SKM-1 treated with dmso at 0.1 percent for 144 hours (cell line): ENCODE measurements around the gene ANK3.

Experiments used
- DNase-seq: peaks from one replicate; lab custom pipeline; 2025; ENCODE audit not compliant: unreplicated experiment; lab: John Stamatoyannopoulos, UW

Gene ANK3

DNA sequence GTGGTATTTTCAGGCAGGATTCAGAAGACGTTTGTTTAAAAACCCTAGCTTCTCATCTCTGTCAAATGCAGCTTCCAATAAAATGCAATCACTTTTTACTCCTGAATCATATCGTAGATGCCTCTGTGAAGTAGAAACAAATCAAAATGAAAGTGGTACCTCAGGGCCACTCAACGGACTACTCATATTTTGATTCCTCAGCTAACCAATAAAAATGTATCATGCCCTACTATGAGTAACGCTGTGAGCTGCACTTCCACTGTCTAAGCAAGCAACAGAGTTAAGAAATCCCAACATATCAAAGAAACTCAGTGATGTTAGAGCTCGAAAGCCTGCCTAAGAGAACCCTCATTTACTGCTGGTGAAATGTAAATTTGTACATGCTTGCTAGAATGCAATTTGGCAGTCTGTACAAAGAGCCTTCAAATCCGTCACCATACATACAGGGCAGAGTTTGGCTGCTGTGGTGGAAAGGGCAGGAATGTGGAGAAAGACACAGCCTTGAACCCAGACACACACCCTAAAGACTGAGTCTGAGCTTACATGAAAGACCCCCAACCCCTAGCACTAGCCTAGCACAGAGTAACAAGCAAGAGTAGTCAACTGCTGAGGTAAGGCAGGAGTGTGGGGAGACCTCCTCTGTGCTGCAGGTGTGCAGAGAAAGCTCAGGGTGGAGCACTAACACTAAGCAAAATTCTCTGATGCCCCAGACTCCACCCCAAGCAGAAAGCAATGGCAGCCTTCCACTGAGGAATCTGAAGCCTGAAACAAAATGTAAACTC, 151.5 kb downstream of the ANK3 start:
- no peak for DNase-seq

DNA sequence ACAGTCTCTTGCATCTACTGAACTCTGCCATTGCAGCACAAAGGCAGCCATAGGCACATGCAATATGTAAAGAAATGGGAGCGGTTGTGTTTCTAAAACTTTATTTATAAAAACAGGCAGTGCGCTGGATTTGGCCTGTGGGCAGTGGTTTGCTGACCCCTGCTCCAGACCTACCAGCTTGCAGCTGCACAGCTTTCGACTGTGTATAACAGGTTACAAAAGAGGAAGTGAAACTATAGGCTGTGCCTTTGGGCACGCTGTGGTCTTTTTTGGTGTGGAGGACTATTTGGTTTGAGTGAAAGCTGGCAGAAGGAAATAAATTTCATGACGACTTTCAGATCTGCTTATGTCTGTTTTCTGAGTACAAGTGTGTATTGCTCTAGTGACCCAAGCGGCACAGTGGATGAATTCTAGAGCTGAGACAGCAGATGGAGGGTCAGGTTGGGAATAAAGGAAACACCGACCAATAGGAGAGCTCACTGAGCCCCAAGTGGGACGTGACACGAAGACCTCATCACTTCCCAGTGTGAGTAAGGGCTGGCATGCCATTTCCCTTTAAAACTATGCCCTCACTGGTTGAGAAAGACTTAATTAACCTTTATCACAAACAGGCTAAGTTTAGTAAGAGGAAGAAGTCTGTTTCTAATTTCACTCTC, 152.7 kb downstream of the ANK3 start:
- peak; percentile 95 for DNase-seq

DNA sequence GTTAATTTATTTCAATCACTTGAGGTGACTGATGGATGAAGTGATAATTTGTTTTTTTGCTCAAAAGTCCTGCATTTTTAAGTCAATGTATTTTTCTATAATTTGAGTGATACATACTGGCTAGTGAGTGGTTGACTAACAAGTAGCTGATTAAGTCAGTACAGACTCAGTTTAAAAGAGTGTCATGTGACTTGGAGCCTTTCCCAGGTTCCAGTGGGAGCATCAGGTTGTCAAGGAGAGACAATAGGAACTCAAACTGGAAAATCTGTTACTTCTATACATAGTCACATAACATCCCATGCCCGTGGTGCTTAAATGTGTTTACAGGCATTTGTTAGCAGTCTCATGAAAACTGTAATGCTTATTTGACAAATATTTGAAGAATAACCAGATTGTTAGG, 154.7 kb downstream of the ANK3 start:
- no peak for DNase-seq

DNA sequence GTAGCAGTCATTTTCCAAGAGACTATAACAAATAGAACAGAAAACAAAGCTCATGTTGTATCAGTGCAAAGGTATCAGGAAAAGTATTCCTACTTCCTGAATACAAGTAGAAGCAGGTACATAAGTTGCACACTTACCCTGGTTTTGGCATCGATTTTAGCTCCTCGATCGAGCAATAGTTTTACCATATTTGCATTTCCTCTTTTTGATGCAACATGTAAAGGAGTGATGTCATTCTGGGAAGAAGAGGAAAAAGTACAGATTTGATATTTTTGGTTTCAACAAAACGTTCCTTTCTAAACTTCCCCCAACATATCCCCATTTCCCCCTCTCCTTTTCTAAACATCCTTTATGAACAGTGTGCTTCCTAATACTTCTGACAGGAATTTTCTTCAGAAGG, 155.1 kb downstream of the ANK3 start:
- DNase-seq = no peak

DNA sequence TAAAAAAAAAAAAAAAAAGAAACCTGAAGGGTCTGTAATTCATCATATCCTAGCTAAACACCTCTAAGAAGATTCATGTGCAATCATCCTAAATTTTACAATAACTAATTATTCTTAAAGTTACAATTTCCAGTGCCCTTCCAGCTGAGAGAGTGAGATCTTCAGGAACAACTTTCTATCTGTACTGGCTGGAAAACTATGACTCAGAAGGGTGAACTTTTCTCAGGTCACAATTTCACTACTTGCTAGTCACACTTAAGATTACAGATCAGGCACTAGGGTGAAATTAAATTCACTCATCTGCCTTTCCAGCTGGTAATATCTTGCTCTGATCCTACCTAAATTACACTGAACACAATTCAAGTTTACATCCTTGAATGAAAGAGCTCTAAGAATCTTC, 158.8 kb downstream of the ANK3 start:
- DNase-seq = no peak

DNA sequence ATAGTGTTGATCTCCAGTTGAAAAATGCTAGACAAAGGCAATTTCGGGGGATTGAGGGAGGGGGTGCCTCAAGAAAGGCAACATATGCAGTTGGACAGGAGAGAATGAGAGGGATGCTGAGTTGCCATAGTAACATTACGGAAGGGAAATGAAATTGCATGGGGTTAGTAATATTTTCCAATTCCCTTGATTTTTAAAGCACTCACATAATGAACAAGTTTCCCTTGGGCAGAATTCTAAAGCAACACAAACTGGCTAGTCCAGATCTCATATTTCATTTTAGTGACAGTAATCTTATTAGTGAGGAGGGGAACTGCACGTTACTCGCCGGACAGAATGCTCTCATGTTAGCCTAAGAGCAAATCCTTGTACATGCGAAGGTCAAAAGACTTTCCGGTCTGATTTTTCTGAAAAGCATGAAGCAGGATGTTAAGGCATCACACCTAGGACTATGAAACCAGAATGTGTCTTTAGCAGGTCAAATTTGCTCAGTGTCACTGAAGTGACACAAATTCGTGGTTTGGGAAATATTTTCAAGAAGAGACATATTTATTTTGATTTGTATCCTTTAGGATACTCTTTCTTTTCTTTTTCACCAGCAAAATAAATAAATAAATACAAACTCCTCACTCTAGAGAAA, 165.5 kb downstream of the ANK3 start:
- no peak for DNase-seq

DNA sequence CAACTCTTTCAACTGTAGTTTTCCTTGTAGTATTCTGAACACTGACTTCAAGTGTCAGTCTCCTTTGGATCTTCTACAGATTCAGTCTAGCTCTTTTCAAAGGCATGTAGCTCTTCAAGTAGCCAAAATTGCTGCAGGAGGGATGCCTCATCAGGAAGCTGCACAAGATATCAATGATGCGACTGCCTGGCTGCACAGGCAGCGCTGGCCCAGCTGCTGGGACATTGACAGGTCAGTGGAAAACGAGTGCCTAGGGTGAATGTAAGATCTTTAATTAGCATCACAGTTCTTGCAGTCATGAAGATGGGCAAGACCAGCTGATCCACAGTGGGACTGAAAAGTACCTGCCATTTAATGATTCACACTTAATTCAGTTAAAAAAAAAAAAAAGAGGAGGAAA, 167.6 kb downstream of the ANK3 start:
- DNase-seq = no peak

DNA sequence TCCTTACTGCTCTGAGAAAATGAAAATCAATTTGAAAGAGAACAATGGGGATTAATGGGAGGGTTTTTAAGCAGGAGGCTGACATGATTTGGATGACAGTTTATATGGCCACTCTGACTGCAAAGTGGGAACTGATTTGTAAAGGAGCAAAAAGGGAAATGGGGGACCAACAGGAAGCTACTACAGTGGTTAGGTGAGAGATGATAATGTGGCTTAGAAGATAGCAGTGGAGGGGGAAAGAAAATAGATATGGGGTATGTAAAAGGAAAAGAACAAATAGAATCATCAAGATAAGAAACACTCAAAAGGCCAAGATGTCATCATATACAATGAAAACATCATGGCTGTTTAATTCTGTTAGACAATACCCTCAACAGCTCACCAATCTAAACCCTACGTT, 177.5 kb downstream of the ANK3 start:
- no peak for DNase-seq

DNA sequence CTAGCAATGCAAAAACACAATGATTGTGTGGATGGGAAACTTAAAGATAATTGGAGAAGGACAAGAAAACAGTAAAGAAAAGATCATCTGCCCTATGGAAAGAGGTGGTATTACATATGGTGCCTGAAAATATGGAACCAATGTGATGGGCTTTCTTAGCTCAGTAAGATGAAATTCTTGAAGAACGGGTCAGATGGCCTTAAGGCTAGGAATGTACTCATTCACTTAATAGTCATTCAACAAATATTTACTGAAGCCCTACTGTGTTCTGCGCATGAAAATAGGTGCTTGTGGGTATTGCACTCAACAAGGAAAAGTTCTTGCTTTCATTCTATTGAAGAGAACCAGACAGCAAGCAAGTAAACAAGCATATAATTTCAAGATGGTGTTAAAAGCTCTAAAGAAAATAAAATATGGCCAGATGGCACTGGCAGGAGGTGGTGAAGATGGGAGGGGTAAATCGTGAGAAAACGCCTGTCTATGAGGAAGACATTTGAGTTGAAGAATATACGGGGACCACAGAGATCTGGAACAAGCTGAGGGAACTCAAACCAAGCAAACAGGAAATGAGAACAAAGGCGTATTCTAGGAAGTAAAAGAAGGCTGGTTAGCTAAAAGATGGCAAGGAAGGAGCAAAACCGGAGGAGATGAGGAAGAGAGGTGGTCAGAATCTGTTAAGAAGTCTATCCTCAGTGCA, 179.7 kb downstream of the ANK3 start:
- DNase-seq = no peak

DNA sequence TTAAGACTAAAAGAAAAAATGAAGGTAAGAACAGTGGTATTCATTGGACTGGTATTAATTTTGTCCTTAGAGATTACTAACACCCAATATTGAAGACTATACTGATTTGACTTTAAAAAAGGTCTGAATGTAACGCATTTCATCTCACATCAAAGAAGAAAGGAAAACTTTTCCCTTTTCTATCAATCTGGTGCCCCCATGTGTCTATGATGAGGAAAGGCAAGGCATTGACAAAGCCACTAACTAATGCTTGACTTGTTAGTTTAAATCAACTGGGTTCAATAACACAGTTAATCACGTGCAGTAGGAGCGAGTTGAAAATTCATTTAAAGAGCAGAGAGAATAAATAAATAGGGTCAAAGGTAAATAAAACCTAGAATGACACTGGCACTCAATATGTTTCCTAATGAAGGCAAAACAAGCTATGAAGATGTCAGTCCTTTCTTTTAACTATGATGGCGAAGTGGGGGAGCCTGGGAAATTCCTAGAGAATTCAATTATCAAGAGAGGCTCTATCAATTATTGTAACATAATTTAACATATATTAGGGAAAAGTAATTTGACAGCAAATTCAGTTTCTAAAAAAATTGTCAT, 180.9 kb downstream of the ANK3 start:
- DNase-seq = peak; percentile 17

DNA sequence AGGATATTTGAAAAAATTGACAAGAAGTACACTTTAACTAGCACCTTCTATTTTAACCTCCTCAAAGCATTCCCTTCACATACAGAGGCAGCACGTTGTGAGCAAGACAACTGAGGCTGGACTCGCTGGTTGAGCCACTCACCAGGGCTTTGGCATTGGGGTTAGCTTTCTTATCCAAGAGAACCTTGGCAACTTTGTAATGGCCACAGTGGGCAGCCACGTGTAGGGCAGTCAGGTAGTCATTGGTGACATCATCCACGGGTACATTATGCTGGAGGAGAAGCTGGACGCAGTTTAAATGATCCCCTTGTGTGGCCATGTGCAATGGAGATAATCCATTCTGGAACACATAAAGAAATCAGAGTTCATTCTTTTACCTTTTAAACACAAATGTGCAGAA, 181.8 kb downstream of the ANK3 start:
- DNase-seq = no peak

DNA sequence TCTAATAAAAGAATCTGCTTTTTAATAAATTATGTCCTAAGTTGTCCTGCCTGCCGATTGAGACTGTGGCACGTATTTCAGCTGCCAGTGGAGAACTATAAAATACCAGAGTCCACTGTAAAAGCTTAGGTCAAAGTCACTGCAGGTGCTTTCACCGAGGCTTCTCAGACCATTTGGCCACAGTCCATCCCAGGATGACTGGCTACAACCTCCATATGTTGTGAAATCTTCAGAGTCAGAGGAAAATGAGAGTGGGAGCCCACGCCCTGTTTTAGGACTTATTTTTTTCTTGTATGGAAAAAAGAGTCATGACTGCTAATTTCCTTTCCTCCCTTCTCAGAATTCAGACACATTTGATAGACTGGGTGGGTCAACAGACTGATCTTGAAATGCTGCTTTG, 182.9 kb downstream of the ANK3 start:
- no peak for DNase-seq

DNA sequence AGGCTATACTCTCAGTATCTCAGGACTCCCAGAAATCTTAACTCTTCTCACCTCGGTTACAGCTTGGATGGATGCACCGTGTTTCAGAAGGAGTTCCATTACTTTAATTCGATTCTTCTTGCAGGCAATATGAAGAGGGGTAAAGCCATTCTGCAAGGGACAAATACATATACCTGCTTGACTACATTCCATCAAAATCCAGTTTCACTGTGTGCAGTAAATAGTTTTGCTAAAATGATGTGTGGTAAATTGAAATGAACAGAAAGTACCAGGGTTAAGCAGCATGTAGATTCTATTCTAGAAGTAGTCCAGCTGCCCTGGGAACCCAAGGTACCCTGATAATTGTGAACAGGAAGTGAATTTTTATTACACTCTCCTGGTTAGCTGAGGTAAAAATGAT, 183.9 kb downstream of the ANK3 start:
- DNase-seq = no peak

DNA sequence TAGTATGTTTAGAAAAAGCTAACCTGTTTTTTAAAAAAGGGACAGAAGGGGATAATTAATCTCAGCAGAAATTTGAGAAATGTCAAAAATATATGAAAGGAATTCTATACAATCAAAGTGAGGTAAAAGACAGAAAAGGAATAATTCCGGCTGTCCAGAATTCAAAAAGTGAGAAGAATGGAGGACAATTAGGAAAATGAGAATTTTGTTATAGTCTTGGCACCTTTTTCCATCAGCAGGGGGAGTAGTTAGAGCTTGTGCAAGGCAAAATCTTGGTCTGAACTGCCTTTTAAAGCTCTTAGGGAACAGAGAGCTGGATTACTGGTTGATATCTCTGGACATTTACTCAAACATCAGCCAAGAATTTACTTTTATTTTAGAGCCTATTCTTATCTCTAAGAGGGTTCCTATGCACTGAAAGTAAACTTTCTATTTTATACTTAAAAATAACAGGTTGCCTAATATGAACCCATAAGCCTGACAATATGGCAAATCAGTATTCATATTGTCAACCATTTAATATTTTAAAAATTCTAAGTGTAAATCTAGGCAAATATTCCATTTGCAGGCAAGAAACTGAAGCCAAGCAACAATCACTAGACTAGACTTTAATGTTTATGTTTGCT, 185.6 kb downstream of the ANK3 start:
- DNase-seq = peak; percentile 46

DNA sequence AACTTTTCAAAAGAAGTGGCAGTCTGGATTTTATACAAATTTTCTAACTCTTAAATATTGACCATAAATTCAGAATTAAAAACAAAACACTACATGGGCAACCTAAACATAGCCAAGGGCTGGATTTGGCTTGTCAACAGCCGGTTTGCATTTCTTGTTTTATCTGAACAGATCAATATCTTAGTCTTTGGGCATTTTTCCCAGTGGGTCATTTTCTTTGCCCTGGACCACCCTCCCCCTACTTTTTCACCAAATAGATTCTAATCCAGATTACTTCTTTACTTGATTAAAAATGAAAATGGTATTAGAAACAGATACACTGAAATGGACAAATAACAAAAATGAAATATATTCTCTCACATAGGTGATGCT, 189.0 kb downstream of the ANK3 start:
- DNase-seq = no peak

DNA sequence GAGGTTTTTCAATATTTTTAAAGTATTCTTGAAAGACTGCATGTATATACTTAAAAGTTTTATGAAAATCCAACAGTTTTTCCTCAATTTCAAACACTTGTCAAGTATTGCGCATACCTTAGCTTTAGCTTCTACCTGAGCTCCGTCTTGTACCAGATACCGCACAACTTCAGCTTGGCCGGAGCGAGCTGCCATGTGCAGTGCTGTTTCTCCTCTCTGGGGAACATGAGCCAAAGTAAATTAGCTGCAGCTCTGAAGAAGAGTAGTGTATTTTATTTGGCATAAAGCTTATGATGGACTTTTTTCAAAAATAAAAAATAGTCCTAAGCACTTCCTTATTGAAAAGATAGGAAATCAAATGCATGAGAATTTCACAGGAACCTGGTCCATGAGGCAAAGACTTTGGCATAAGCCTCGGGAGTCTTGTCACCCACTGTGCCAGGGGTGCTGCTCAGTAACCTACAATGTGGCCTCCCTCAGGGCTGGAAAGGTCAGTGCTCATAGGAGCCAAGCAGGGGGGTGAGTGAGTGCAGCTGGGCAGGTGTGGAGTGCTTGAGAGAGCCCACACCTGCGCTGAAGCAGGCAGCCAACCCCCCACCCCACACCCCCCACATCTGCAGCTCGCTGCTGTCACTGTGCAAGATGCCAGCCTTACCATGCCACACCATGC, 189.5 kb downstream of the ANK3 start:
- no peak for DNase-seq

DNA sequence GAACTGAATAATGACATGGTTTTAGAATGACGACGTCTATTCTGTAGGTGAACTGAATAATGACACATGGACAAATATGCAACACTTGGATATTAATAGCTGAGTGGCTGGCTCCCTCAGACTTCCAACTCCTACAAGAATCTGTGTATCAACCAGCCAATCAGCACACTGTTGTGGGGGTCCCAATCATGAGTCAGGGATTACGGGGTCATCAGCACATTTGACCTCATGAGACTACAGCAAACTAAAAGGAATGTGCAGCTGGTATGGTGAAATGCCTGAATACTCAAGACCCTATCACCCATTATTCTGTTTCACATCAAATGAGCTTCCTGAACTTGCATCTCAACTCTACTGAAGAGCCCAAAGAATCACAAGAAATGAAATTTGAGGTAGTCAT, 192.5 kb downstream of the ANK3 start:
- no peak for DNase-seq

DNA sequence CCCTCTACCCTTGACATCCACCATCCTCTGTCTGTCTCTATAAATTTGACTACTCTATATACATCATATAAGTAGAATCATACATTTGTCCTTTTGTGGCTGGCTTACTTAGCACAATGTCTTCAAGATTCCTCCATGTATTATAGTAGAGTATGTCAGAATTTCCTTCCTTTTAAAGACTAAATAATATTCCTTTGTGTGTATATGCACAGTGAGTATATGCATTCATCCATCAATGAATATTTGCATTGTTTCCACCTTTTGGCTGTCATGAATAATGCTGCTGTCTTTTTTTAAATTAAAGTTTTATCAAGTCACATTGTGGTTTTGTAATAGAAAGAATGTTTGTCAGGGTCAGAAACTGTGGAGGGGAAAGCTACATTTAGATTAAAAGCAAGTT, 195.3 kb downstream of the ANK3 start:
- DNase-seq = no peak

DNA sequence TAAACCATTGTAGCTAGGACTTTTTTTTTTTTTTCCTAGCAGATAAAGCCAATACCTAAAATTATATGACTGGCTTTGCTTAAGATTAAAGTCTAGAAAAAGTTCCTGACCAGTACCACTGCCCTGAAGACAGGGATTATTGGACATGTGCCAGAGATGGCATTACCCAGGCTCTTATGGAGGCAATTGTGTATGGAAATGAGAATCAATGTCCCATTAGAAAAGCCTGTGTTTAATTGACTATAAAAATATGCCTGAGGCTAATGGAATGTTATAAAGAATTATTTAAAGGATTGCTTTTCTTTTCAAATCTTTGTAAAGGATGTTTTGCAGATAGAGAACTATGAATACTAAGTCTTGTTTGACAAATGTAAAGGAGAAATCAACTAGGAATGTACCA, 196.7 kb downstream of the ANK3 start:
- no peak for DNase-seq

DNA sequence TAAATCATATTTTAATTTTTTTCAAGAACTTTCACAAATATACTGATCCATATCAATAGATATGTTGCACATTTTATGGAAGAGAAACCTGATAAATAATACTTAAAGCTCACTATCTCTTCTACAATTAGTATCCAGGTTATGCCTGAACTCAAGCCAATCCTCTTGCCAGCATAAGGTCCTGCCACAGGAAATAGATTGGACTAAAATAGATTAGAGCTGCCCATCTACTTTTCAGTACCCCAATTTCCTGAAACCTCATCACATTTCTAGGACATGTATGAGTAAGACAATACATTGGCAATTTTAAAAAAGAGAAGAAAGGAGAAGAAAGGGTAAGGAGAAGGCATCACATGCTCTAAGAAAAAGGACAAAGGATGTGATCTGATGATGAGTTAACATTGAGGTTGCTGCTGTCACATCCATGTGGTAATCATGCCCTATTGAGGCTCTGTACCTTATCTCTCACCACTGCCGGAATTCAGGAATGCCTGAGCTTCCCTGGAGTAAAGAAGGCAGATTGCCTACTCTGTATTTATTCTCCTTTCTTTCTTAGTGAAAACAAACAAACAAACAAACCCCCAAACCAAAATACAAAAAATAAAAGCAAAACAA, 199.7 kb downstream of the ANK3 start:
- DNase-seq = no peak
